ES-I3 (cell line): ENCODE results near the gene PLEKHM3.

ENCODE experiments used
- H3K36me3 ChIP-seq: 2 replicates; pipeline ENCODE4 v1.6.1; 2013; ENCODE audit warnings: mild to moderate bottlenecking, low read length, control low read depth, moderate library complexity; ENCODE audit not compliant: insufficient read depth
- H3K4me1 ChIP-seq: 2 replicates; pipeline ENCODE4 v1.6.1; 2013; ENCODE audit warnings: mild to moderate bottlenecking, control low read depth, low read length; ENCODE audit not compliant: insufficient read depth
- H3K9ac ChIP-seq: 2 replicates; pipeline ENCODE4 v1.6.1; 2013; ENCODE audit warnings: low read depth, mild to moderate bottlenecking, low read length, moderate library complexity
- H3K9me3 ChIP-seq: 2 replicates; pipeline ENCODE4 v1.6.1; 2013; ENCODE audit warnings: mild to moderate bottlenecking, low read length, moderate library complexity; ENCODE audit not compliant: control insufficient read depth, insufficient read depth

Gene PLEKHM3

DNA sequence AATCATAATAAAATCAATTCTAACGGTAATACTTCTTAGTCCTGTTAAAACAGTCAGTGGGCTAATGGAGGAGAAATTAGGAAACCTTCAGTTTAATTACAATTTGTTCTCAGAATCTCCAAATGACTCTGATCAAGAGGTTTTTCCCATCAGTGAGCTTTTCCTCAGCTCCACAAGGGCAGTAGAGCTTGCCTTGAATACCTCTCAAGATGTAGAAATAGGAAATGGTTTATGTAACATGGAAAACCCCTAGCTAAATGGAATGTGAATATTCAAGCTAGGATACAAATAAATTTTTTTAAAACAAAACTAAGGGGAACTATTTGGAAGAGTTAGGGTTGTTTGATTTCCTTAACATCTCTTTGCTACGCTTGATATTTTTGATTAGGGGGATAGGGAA, 87.5 kb downstream of the PLEKHM3 start:
- Histone ChIP-seq H3K9me3 (no peaks in the 10 kb centered on the region), H3K36me3 (no peaks in the 10 kb centered on the region), H3K4me1 (peaks cover 9% of the 10 kb centered on the region), H3K9ac (no peak overlapping the region)

DNA sequence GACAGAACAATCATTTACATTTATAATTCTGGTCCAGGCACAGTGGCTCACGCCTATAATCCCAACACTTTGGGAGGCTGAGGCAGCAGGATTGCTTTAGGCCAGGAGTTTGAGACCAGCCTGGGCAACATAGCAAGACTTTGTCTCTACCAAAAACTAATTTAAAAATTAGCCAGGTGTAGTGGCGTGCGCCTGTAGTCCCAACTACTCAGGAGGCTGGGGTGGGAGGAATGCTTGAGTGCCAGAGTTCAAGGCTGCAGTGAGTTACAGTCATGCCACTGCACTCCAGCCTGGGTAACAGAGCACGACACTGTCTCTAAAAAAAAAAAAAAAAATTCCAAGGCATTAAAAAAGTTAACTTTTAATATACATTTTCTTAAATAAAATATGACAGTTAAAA, 88.1 kb downstream of the PLEKHM3 start:
- Histone ChIP-seq H3K4me1 (peaks cover 9% of the 10 kb centered on the region), H3K9ac (no peak overlapping the region), H3K9me3 (no peaks in the 10 kb centered on the region), H3K36me3 (no peaks in the 10 kb centered on the region)

DNA sequence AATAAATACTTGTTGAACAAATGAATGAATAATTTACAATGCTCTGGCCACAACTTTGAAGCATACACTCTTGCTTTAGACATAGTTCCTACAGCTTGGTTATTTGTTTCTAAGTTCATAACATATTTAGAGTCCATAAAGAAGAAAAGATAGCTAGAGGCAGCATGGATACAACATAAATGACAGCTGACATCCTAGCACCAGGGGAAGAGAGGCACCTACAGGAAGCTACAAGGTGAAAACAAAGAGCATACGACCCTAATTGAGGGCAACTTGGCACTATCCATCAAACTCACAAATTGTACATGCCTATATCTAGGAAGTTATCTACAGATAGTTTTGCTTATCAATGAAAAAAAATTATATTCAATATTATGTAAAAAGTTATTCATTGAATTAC, 88.9 kb downstream of the PLEKHM3 start:
- no peaks in the 10 kb centered on the region for H3K9me3 ChIP-seq
- no peak overlapping the region for H3K9ac ChIP-seq
- no peaks in the 10 kb centered on the region for H3K36me3 ChIP-seq
- peaks cover 9% of the 10 kb centered on the region for H3K4me1 ChIP-seq

DNA sequence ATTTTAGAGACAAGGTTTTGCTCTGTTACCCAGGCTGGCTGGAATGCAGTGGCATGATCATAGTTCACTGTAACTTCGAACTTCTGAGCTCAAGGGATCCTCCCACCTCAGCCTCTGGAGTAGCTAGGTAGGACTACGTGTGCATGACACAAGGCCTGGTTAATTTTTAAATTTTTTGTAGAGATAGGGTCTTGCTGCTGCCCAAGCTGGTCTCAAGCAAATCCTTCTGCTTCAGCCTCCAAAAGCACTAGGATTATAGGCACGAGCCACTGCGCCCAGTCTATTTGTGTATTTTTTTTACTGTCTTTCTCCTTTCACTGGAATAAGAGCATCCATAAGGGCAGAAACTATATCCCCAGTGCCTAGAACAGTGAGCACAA, 89.3 kb downstream of the PLEKHM3 start:
- no peaks in the 10 kb centered on the region for H3K9me3 ChIP-seq
- no peaks in the 10 kb centered on the region for H3K36me3 ChIP-seq
- H3K4me1 ChIP-seq: peaks cover 9% of the 10 kb centered on the region
- H3K9ac ChIP-seq: no peak overlapping the region

DNA sequence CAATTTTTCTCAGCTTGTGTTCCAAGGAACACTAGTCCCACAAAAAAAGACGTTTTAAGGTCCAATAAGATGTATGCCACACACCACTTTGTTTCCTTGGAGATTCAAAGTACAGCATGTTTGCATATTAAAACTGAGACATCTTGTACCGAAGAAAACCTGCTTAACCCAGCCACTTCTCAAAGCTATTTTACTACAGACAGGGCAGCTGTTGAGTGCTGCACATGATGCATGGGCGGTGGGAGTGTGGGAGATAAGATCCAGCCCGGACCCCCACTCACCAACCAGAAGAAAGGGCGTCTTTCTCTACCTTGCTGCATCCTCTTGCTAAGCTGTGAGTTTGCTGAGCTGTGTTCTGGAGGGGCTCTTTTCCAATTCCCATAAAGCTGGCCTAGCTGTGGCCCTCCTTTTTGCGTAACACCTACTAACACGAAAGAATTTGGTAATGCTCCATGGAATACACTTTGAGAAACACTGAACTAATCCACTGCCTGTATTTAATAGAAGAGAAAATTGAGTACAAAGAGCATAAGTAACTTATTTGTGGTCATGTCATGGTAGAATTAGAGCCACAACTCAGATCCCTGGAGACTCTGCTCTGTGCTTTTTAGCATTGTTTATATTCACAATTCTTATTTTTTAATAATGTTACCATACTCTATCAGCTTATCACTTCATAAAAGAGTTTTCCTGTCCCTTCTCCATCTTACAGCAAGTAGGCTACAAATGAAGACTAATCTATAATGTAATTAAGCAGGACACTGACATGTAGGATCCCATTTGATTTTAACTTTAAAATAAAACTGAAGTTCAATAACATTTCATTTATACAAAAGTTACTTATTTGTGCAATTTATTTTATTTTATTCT, 90.0 kb downstream of the PLEKHM3 start:
- Histone ChIP-seq H3K9ac (no peak overlapping the region), H3K36me3 (no peaks in the 10 kb centered on the region), H3K4me1 (peaks cover 9% of the 10 kb centered on the region), H3K9me3 (no peaks in the 10 kb centered on the region)

DNA sequence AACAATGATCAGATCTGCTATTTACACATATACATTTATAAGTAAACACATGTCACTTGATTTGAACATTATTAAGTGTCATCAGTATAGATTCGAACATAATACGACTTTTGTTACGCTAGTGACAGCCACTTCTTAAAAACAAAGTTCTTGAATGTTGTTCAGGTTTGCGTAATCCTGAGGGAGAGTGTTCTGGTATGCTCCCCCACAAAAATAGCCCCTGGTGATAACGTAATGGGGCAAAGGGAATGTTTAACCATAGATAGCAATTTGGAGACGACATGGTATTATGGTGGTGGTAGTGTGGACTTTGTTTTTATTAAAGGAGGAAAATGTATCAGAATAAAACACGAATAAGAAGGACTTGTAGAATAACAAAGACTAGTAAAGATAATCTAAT, 90.6 kb downstream of the PLEKHM3 start:
- Histone ChIP-seq H3K36me3 (no peaks in the 10 kb centered on the region), H3K9ac (no peak overlapping the region), H3K9me3 (no peaks in the 10 kb centered on the region), H3K4me1 (peaks cover 9% of the 10 kb centered on the region)

DNA sequence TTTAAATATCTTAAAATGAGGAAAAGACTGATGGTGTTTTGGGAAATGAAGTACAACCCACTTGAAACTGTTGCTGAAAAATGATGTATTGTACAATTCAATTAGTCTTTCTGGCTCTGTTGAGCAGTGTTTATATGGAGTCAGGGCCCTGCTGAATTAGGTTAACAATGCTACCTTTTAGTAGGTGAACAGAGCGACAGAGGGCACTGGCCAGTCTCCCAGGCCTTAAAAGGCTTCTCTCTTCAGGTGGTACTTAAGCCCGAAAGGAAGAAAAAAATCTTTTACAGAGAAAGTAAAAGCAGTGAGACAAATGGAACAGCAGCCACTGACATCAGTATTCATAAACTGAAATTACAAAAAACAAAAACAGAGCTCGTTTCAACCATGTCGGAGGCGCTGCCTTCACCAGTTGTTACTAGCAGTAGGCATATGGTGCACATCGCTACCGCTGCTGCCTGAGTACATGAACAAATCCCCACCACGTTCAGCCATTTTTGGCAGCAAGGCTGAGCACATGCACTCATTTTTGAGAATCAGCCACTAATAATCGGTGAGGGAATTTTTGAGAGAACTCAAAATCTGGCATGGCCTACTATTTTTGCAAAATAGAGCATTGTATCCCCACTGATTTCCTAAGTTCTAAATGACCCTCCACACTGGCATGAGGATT, 91.8 kb downstream of the PLEKHM3 start:
- peaks cover 9% of the 10 kb centered on the region for H3K4me1 ChIP-seq
- no peak overlapping the region for H3K9ac ChIP-seq
- no peaks in the 10 kb centered on the region for H3K9me3 ChIP-seq
- no peaks in the 10 kb centered on the region for H3K36me3 ChIP-seq

DNA sequence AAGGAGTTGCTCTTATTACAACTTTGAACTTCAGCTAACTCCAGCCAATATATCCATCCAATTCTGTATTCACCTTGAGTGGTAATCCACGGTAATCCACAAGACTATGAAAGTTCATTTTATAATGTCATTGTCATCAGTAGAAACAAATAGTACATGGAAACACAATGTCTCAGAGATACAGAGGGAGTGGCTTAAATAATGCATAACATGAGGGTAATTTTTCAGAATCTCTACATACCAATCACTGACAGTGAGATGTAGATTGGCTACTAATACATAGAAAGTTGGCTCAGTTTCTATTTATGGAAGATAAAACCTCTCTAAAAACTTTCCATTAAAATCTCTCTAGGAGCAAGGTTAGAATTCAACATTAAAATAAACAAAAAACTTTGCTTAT, 93.2 kb downstream of the PLEKHM3 start:
- Histone ChIP-seq H3K9me3 (no peaks in the 10 kb centered on the region), H3K36me3 (no peaks in the 10 kb centered on the region), H3K9ac (no peak overlapping the region), H3K4me1 (peaks cover 9% of the 10 kb centered on the region)

DNA sequence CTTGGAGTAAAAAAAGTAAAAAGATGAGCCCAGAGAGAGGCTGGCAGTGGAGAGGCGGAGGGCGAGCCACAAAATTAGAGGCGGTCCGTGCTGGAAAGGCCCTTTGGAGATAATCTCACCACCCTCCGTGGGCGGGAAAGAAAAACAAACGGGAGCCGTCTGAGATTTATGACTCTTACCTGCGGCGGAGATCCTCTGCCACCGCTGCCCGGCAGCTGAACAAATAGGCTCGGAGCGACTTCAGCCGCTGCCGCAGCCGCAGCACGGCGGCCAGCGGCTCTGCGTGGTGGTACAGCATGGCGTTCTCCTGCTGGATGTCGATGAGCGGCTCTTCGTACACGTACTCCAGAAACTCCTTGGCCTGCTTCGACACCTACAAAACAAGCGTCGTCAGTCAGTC, 94.6 kb downstream of the PLEKHM3 start:
- Histone ChIP-seq H3K4me1 (peaks cover 9% of the 10 kb centered on the region), H3K9ac (no peak overlapping the region), H3K36me3 (no peaks in the 10 kb centered on the region), H3K9me3 (no peaks in the 10 kb centered on the region)

DNA sequence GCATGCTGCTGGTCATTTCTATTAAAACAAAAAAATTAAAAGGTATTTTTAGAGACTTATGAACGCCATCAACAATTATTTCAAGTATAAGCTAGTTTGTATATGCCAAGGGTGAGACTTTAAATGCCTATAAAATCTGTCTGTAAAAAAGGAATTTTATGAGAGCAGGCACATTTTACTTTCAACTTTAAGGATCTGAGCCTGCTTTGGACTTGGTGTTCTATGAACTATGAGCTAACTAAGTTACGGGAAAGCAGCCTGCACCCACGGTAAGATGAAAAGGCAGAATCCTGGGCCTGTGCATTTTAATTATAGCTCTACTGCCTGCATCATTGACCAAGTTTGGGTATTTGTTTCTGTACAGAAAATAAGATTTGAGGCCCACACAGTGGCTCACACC, 95.4 kb downstream of the PLEKHM3 start:
- no peaks in the 10 kb centered on the region for H3K9me3 ChIP-seq
- no peaks in the 10 kb centered on the region for H3K36me3 ChIP-seq
- no peak overlapping the region for H3K9ac ChIP-seq
- H3K4me1 ChIP-seq: peaks cover 9% of the 10 kb centered on the region

DNA sequence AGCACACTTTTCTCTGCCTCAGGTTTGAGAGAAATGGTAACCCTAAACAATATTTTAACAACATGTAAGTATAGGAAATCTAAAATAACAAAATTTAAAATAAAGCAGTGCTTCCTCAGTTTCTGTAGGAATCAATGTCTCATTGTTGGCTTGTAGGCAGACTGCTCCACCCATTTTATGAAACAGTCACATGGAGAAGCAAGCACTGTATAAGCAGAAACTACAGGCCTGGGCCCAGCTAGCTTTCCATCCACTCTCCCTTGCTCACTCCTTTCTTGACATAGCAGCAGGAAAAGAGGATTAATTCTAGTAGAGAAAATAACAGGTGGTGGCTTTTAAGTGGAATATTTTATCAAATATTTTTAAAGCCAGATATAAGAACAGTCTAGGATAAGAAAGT, 97.2 kb downstream of the PLEKHM3 start:
- Histone ChIP-seq H3K36me3 (no peaks in the 10 kb centered on the region), H3K4me1 (no peaks in the 10 kb centered on the region; the same call in 1 of the 2 replicates), H3K9ac (no peak overlapping the region), H3K9me3 (no peaks in the 10 kb centered on the region)

DNA sequence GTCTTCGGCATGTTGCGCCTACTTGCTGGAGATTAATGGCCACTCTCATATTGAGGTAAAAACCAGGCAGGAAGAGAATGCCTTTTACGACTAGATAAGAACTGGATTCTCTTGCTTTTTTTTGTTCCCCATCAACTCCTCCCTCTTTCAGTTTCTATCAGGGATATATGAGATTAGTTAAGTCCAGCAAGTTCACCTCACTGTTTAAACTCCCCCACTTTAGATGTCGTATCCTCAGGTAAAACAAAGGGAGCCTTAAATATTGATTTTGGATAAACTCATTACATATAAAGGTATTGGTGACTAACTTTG, 98.4 kb downstream of the PLEKHM3 start:
- Histone ChIP-seq H3K4me1 (no peaks in the 10 kb centered on the region), H3K9me3 (no peaks in the 10 kb centered on the region), H3K36me3 (no peaks in the 10 kb centered on the region), H3K9ac (no peak overlapping the region)

DNA sequence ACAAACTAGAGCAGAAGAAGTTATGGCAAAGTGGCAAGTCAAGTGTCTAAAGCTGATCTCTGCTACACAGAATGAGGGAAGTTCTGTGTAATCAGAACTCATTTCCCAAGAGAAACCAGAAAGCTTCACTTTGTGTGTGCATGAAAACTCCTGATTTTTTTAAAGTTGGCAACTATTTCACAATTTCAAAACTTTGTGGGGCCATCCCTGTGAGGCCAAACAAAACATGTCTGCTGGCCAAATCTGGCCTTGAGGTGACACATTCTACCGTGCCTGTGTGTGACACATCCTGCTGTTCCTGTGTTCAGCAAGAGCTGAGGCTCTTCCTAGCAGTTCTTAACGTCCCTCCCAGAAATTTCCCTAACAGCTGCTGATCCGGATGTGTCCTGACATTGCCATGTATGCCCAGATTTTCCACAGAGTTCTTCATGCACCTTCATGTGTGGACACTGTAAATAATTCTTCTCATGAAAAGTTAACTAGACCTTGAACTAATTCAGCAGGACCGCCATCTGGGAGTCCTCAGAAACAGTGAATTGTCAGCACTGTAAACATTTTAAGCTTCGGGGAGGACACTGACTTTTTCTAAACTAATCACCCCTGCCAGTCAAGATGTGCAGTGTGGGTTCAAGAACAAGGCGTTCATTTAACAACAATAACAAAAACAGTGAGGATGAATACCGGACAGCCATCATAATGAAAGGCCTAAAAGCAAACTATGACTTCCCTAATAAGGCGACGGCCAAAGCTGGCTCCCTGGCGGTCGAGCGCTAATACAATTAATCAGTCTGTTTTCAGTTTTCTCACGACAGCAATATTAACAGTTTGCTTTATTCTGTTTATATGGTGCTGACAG, 99.0 kb downstream of the PLEKHM3 start:
- no peak overlapping the region for H3K9ac ChIP-seq
- H3K36me3 ChIP-seq: no peaks in the 10 kb centered on the region
- no peaks in the 10 kb centered on the region for H3K4me1 ChIP-seq
- H3K9me3 ChIP-seq: no peaks in the 10 kb centered on the region

DNA sequence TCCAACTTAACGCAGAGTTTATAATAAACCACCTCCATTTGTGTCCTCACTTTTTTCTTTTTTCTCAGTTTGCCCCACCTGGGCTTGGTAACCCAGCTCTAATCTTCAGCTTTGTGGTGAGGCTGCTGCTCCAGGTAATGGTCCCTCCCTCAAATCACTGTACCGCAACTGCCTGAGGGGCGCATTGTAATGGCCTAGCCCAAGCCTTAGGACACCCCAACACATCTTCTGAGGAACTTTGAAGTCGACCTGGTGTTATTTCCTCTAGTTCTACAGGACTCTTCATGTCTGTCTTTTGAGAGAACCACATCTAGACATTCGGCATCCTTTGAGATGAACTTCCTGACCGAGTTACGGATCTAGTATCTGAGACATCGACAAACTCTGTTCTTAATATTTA, 99.7 kb downstream of the PLEKHM3 start:
- Histone ChIP-seq H3K9ac (no peak overlapping the region), H3K4me1 (no peaks in the 10 kb centered on the region), H3K36me3 (no peaks in the 10 kb centered on the region), H3K9me3 (no peaks in the 10 kb centered on the region)

DNA sequence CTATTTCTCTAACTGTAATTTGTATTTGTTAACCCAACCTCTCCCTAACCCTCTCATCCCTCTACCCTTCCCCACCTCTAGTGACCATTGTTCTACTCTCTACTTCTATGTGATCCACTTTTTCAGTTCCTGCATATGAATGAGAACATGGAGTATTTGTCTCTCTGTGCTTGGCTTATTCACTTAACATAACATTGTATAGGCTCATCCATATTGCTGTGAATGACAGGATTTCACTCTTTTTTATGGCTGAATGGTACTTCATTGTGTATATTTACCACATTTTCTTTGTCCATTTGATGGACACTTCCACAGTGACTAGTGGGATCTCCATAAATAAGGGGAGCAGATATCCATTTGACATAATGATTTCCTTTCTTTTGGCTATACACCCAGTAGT, 103.7 kb downstream of the PLEKHM3 start:
- H3K9ac ChIP-seq: no peak overlapping the region

More for the DNA sequence above, 103.7 kb downstream of the PLEKHM3 start:
- H3K36me3 ChIP-seq: no peaks in the 10 kb centered on the region
- H3K4me1 ChIP-seq: no peaks in the 10 kb centered on the region
- no peaks in the 10 kb centered on the region for H3K9me3 ChIP-seq
